K562 (cell line): Measurements from ENCODE around the gene SULT1C4. TPM values are rescaled to one million over a fixed set of nuclear protein-coding genes. Genes with fewer than 3 reads are reported as not detected.

Experiments
- CTCF ChIP-seq, 3 experiments: IDR thresholded peaks in 2 of 3; conservative IDR thresholded peaks in 1 of 3; 2 replicates each; pipeline ENCODE4 v1.5.1; 2011 to 2012; ENCODE audit warnings: low read length in 3 of 3, mild to moderate bottlenecking in 3 of 3, control low read depth in 2 of 3, improper control_type of control experiment in 1 of 3, inconsistent platforms in 1 of 3, low read depth in 1 of 3, mixed read lengths in 1 of 3, moderate library complexity in 1 of 3; ENCODE audit not compliant: insufficient read depth in 2 of 3
- EHMT2 ChIP-seq: fragments of 450-650 bp; IDR thresholded peaks from 2 replicates; pipeline ENCODE4 v1.6.1; 2018; ENCODE audit warnings: antibody characterized with exemption
- HNRNPUL1 ChIP-seq: fragments of 200-400 bp; formaldehyde crosslinking; IDR thresholded peaks from 2 replicates; pipeline ENCODE4 v1.6.1; 2017; ENCODE audit warnings: low read length
- MED1 ChIP-seq: sonication (generic); formaldehyde crosslinking; IDR thresholded peaks from 2 replicates; pipeline ENCODE4 v1.8.1; 2023; ENCODE audit warnings: missing genetic modification reagents, borderline replicate concordance
- MGA ChIP-seq: fragments of 450-650 bp; IDR thresholded peaks from 2 replicates; pipeline ENCODE4 v1.6.1; 2016; ENCODE audit warnings: mild to moderate bottlenecking, moderate library complexity
- RB1 ChIP-seq: fragments of 450-650 bp; IDR thresholded peaks from 2 replicates; pipeline ENCODE4 v1.6.1; 2017; ENCODE audit warnings: low read depth, mild to moderate bottlenecking
- RBM39 ChIP-seq: fragments of 200-400 bp; formaldehyde crosslinking; optimal IDR thresholded peaks from 2 replicates; pipeline ENCODE3; 2018; ENCODE audit warnings: low read depth, low read length
- SNRNP70 ChIP-seq: fragments of 200-400 bp; formaldehyde crosslinking; optimal IDR thresholded peaks from 2 replicates; pipeline ENCODE3; 2017; ENCODE audit warnings: low read depth, low read length
- TEAD4 ChIP-seq, 2 experiments: sonication (generic) in 1 of 2; formaldehyde crosslinking in 1 of 2; IDR thresholded peaks; 2 replicates each; pipeline versions ENCODE4 v1.6.1 to v1.8.0; 2012 to 2022; ENCODE audit warnings: borderline replicate concordance in 1 of 2, inconsistent platforms in 1 of 2, low read length in 1 of 2, mild to moderate bottlenecking in 1 of 2, missing genetic modification reagents in 1 of 2
- THRB ChIP-seq: fragments of 450-650 bp; formaldehyde crosslinking; conservative IDR thresholded peaks from 2 replicates; pipeline ENCODE4 v1.4.0; 2022; ENCODE audit warnings: mild to moderate bottlenecking, missing genetic modification characterization
- ZNF197 ChIP-seq: fragments of 200-800 bp; sonication (Bioruptor generic); IDR thresholded peaks from 2 replicates; pipeline ENCODE4 v1.6.1; 2016; ENCODE audit warnings: low read depth, missing genetic modification characterization, missing compliant biosample characterization
- polyA plus RNA-seq, 8 experiments: library from polyadenylated mRNA; depleted of rRNA in 4 of 8; stranded (reverse) in 5 of 8; unstranded in 3 of 8; fragments of >200 nt; fragmentation: Nextera tagmentation in 2 of 8; fragmentation: Illumina TruSeq in 1 of 8; extraction: Ambion mirVana in 2 of 8; extraction: Trizol in 1 of 8; gene quantifications; 2 replicates each; pipeline versions ENCODE4 v1.2.1 to v1.2.3, GENCODE V29; 2011 to 2014; ENCODE audit warnings: inconsistent platforms in 1 of 8, missing spikeins in 1 of 8
- total RNA-seq, 7 experiments: library from RNA; depleted of rRNA in 6 of 7; stranded (reverse); fragments of >200 nt in 6 of 7; fragmentation: Illumina TruSeq in 2 of 7; extraction: Trizol in 2 of 7; gene quantifications; 2 replicates each; pipeline versions ENCODE4 v1.2.1 to v1.2.3, GENCODE V29; 2011 to 2021; ENCODE audit warnings: low replicate concordance in 1 of 7
- TF ChIP-seq, protein P1 (sequence below): fragments of 450-650 bp; IDR thresholded peaks from one replicate; pipeline ENCODE4 v1.6.1; 2018; ENCODE audit warnings: mild to moderate bottlenecking, moderate library complexity; ENCODE audit not compliant: partially characterized antibody

SULT1C4 gene
- total and polyA plus RNA-seq, 9 of the 15 experiments (the other 6 are each of a cell fraction or from before 2014, with no cell fraction given) = 0.04 to 0.14 (median 0.09) TPM; not detected in 5

GRCh38 chr2:108417254-108417653 lies 39.5 kb downstream of the SULT1C4 start (continued):
- TF ChIP-seq MGA = no peak
- no peak for TF ChIP-seq SNRNP70
- no peak for TF ChIP-seq RBM39
- TF ChIP-seq RB1 = no peak
- TF ChIP-seq HNRNPUL1 = no peak
- TF ChIP-seq EHMT2 = no peak
- no peak for TF ChIP-seq THRB (CRISPR knock-in tag)
- TF ChIP-seq CTCF (IDR thresholded peaks at IDR 0.05 in 2 of 3, conservative IDR thresholded peaks at IDR 0.05 in 1 of 3; ENCODE audit: insufficient read depth in 2 of 3, low read depth in 1 of 3, low read length in 3 of 3) = peak; percentile 45 to 95 (median 74); a peak in 5 of 6 replicates
- no peak for TF ChIP-seq MED1 (CRISPR knock-in tag)
- 0 out of 2 replicates have a peak, but pooled peaks have one; percentile 23 for TF ChIP-seq TEAD4 (IDR thresholded peaks at IDR 0.05; ENCODE audit: low read length)
- TF ChIP-seq TEAD4 (CRISPR knock-in tag; IDR thresholded peaks at IDR 0.05; ENCODE audit: borderline replicate concordance) = no peak
- no peak for TF ChIP-seq ZNF197
- TF ChIP-seq, protein P1, sequence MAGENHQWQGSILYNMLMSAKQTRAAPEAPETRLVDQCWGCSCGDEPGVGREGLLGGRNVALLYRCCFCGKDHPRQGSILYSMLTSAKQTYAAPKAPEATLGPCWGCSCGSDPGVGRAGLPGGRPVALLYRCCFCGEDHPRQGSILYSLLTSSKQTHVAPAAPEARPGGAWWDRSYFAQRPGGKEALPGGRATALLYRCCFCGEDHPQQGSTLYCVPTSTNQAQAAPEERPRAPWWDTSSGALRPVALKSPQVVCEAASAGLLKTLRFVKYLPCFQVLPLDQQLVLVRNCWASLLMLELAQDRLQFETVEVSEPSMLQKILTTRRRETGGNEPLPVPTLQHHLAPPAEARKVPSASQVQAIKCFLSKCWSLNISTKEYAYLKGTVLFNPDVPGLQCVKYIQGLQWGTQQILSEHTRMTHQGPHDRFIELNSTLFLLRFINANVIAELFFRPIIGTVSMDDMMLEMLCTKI = no peak
